Naive thymus-derived CD4-positive, alpha-beta T cell (primary cell): ENCODE data around the gene ZBTB26. TPM values are rescaled to one million over a fixed set of nuclear protein-coding genes. Genes with fewer than 3 reads are reported as not detected.

Source experiments
- ATAC-seq: fragments of 150-1000 bp; cut with Tn5 transposase; 2 replicates; pipeline ENCODE4 v1.10.0; 2021; ENCODE audit warnings: mild to moderate bottlenecking, moderate library complexity
- CTCF ChIA-PET: fragments of 350-600 bp; sonication (Branson Sonifier 250); formaldehyde crosslinking; loops from one replicate; lab custom pipeline; 2021; ENCODE audit warnings: antibody characterized with exemption; lab: Charles Lee
- POLR2A ChIA-PET: fragments of 350-600 bp; sonication (Branson Sonifier 250); formaldehyde crosslinking; loops from one replicate; lab custom pipeline; 2021; ENCODE audit warnings: antibody characterized with exemption, inconsistent platforms; lab: Charles Lee
- DNase-seq, 9 donors: peaks; one replicate each; pipeline versions ENCODE4 v3.0.0 to v3.0.0-alpha.2; 2020 to 2022; ENCODE audit warnings: mixed read lengths in 1 of 9
- H3K27ac ChIP-seq: one replicate; pipeline ENCODE4 v1.7.0; 2013; ENCODE audit warnings: mild to moderate bottlenecking, low read depth, low read length, moderate library complexity
- H3K27me3 ChIP-seq, 2 donors: one replicate each; pipeline ENCODE4 v1.7.0; 2013; ENCODE audit warnings: low read length in 2 of 2, mild to moderate bottlenecking in 2 of 2, moderate library complexity in 2 of 2; ENCODE audit not compliant: control insufficient read depth in 2 of 2, insufficient read depth in 2 of 2
- H3K36me3 ChIP-seq, 3 experiments: 1 replicate in 2 of 3; 2 replicates in 1 of 3; pipeline ENCODE4 v1.7.0; 2013; ENCODE audit warnings: low read length in 3 of 3, mild to moderate bottlenecking in 3 of 3, moderate library complexity in 1 of 3; ENCODE audit not compliant: insufficient read depth in 3 of 3, control insufficient read depth in 2 of 3
- H3K4me1 ChIP-seq, 2 donors: one replicate each; pipeline ENCODE4 v1.7.0; 2013; ENCODE audit warnings: low read length in 2 of 2, mild to moderate bottlenecking in 2 of 2, moderate library complexity in 1 of 2; ENCODE audit not compliant: control insufficient read depth in 2 of 2, insufficient read depth in 2 of 2
- H3K4me3 ChIP-seq: 2 replicates; pipeline ENCODE4 v1.7.0; 2013; ENCODE audit warnings: mild to moderate bottlenecking, low read length
- H3K9me3 ChIP-seq, 3 experiments: 1 replicate in 2 of 3; 2 replicates in 1 of 3; pipeline ENCODE4 v1.7.0; 2013; ENCODE audit warnings: low read length in 3 of 3; ENCODE audit not compliant: control insufficient read depth in 2 of 3
- H3K27ac Mint-ChIP-seq, 9 donors: one replicate each; pipeline ENCODE4 v1.8.0; 2020 to 2022; ENCODE audit warnings: mixed read lengths in 9 of 9, mild to moderate bottlenecking in 8 of 9, moderate library complexity in 5 of 9, inconsistent platforms in 2 of 9
- H3K27me3 Mint-ChIP-seq, 5 donors: one replicate each; pipeline ENCODE4 v1.8.0; 2021 to 2022; ENCODE audit warnings: mixed read lengths in 5 of 5, mild to moderate bottlenecking in 1 of 5
- H3K36me3 Mint-ChIP-seq, 5 donors: one replicate each; pipeline ENCODE4 v1.8.0; 2020 to 2022; ENCODE audit warnings: mixed read lengths in 5 of 5, mild to moderate bottlenecking in 3 of 5, inconsistent platforms in 1 of 5
- H3K4me1 Mint-ChIP-seq, 7 donors: one replicate each; pipeline ENCODE4 v1.8.0; 2020 to 2022; ENCODE audit warnings: mixed read lengths in 7 of 7, mild to moderate bottlenecking in 3 of 7, inconsistent platforms in 1 of 7
- H3K4me3 Mint-ChIP-seq, 10 donors: one replicate each; pipeline ENCODE4 v1.8.0; 2020 to 2022; ENCODE audit warnings: mild to moderate bottlenecking in 10 of 10, mixed read lengths in 10 of 10, moderate library complexity in 6 of 10, inconsistent platforms in 2 of 10
- H3K9me3 Mint-ChIP-seq, 11 donors: one replicate each; pipeline ENCODE4 v1.8.0; 2020 to 2022; ENCODE audit warnings: mixed read lengths in 11 of 11, mild to moderate bottlenecking in 4 of 11, inconsistent platforms in 1 of 11, moderate library complexity in 1 of 11
- intact Hi-C, 2 donors: fragments of 100-400 bp; cut with micrococcal nuclease; formaldehyde crosslinking; loops; one replicate each; pipeline ENCODE4 v1.15.1; 2023
- polyA plus RNA-seq, 2 donors: library from polyadenylated mRNA; unstranded; fragments of 300-500 nt; fragmentation: Illumina TruSeq; gene quantifications; one replicate each; pipeline ENCODE4 v1.2.3, GENCODE V29; 2021
- total RNA-seq, 6 experiments: library from RNA in 5 of 6; stranded (reverse) in 5 of 6; gene quantifications; 1 replicate in 5 of 6; 2 replicates in 1 of 6; pipeline ENCODE4 v1.2.3 and lab custom pipeline; 2021 to 2026

Gene ZBTB26, protein sequence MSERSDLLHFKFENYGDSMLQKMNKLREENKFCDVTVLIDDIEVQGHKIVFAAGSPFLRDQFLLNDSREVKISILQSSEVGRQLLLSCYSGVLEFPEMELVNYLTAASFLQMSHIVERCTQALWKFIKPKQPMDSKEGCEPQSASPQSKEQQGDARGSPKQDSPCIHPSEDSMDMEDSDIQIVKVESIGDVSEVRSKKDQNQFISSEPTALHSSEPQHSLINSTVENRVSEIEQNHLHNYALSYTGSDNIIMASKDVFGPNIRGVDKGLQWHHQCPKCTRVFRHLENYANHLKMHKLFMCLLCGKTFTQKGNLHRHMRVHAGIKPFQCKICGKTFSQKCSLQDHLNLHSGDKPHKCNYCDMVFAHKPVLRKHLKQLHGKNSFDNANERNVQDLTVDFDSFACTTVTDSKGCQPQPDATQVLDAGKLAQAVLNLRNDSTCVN
- 10 to 100 TPM in 2 of 5 experiments, 1 to 10 TPM in 3; 4.6 to 11.0 (median 8.6) TPM for total RNA-seq
- polyA plus RNA-seq: 1 to 10 TPM; 1.1 to 1.2 TPM
- 7.0 reads per million, percentile 29 among the genes with 10 or more reads in this experiment for total RNA-seq (lab: John Stamatoyannopoulos, UW)

DNA sequence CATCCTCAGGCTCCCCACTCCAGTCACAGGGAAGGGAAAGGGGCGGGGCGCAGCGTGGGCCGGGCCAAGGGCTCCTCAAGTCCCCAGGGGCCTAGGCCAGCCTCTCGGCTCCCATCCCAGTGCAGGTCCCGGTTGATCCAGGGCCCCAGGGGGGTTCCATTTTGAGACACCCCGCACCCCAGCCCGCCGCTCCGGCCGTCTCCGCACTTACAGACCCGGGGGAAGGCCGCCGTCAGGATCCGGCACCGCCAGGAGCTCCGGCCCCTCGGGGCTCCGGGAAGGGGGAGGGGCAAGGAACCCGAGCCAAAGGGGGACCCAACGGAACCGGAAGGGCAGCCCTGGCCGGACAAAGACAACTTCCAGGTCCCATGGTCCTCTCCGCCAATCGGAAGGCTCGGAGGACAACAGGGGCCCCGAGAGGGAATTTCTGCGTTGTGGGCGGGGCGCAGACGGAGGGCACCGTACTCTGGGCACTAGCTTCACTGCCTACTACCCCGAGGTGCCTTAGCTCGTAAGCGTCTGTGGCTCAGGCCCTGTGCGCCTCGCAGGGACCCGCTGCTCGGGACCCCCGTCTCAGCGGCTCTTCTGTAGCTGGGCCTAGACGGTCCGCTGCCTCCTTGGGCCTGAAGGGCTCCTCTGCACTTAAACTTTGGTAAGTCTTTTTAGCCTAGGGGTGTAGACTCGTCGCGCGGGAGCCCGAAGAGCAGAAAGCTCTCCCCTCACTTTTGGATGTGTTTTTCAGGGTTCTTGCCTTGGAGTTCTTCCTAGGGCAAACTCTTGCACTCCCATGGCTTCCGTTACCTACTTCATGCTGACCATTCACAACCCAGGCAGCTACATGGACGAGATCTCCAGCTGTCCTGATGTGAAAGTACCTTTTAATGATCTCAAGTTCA is at the start of gene ZBTB26:
ZBTB26 (minus strand) TSS at position 287 of the 896 bp plus-strand sequence. CDS start 11,578 bp downstream, outside the sequence.
- peak within 1 kb of the TSS in 5 of 9 donors; percentile 86 to 97 (median 97) for H3K27ac Mint-ChIP-seq
- ATAC-seq: peak; percentile 99
- Histone ChIP-seq H3K27me3 (no peaks in the 10 kb centered on the region), H3K36me3 (peaks cover 0 to 11% (median 0%) of the 10 kb centered on the region in 3 experiments), H3K4me1 (peaks cover 8 to 11% of the 10 kb centered on the region in 2 donors), H3K9me3 (no peaks in the 10 kb centered on the region), H3K4me3 (peak within 1 kb of the TSS; percentile 75), H3K27ac (peak within 1 kb of the TSS; percentile 94)
- CTCF ChIA-PET: interaction anchor here (1.0 kb wide), 1 partner anchor 26 kb away, joined by 3 read pairs; the partner anchor contains the start of gene RC3H2
- peak; percentile 74 to 90 (median 80) for DNase-seq
- H3K9me3 Mint-ChIP-seq: peaks cover 0 to 1% (median 0%) of the 10 kb centered on the region in 11 donors
- peak within 1 kb of the TSS in 1 of 10 donors; percentile 99 for H3K4me3 Mint-ChIP-seq
- intact Hi-C loops: loop anchor here (1.0 kb wide), 3 partner anchors 9 to 26 kb away; partner anchors contain the start of genes RC3H2 (in 2 of the 2) and ZBTB6 (in 2 of the 2)
- POLR2A ChIA-PET: interaction anchor here (0.7 to 3.5 kb wide), 7 partner anchors 9 to 96 kb away, joined by 3 to 29 read pairs (median 4); partner anchors contain the start of genes RABGAP1, RC3H2 and ZBTB6
- H3K27me3 Mint-ChIP-seq: no peaks in the 10 kb centered on the region
- peaks cover 20 to 39% (median 30%) of the 10 kb centered on the region in 7 donors for H3K4me1 Mint-ChIP-seq
- H3K36me3 Mint-ChIP-seq: peaks cover 0 to 7% (median 3%) of the 10 kb centered on the region in 5 donors

DNA sequence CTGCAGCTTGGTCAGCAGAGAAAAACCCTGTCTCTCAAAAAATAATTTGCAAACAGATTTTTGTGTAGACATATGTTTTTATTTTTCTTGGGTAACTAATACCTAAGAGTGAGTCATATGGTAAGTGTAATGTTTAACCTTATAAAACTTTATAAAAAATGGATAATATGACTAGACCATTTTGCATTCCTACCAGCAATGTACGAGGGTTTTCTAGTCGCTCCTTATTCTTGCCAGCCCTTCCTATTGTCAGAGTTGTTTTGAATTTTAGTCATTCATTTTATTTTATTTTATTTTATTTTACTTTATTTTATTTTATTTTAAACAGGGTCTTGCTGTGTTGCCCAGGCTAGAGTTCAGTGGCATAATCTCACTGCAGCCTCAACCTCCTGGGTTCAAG is 47.3 kb upstream of the ZBTB26 start:
- H3K9me3 ChIP-seq: no peaks in the 10 kb centered on the region
- intact Hi-C loops: no loop called here
- Mint-ChIP-seq H3K9me3 (no peaks in the 10 kb centered on the region), H3K36me3 (peaks cover 0 to 21% (median 6%) of the 10 kb centered on the region in 5 donors), H3K4me3 (no peak overlapping the region), H3K27ac (no peak overlapping the region), H3K4me1 (peaks cover 0 to 17% (median 6%) of the 10 kb centered on the region in 7 donors), H3K27me3 (no peaks in the 10 kb centered on the region)
- H3K36me3 ChIP-seq: no peaks in the 10 kb centered on the region
- ChIA-PET POLR2A (no interaction called here), CTCF (no interaction called here)
- H3K27ac ChIP-seq: no peak overlapping the region
- no peaks in the 10 kb centered on the region for H3K4me1 ChIP-seq
- no peak overlapping the region for H3K4me3 ChIP-seq
- no peaks in the 10 kb centered on the region for H3K27me3 ChIP-seq
- ATAC-seq (no peak), DNase-seq (no peak)

DNA sequence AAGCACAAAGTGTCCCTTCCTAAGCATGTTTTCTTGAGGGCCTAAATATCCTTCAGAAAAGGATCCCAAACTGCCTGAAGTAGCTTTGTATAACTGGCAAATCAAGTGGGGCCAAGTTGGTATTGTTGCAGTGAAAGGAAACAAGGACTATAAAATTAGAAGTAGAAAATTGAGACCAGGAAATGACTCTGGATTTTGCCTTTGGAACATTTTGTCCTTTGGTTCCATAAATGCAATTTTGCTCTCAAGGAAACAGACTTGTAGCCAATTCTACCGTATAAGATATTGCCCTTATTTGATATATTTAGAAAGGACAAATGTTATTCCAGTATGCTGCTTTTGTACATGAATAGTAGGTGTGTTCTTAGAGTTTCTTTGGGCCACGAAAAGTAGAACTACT is 43.9 kb upstream of the ZBTB26 start:
- Mint-ChIP-seq H3K36me3 (peaks cover 0 to 38% (median 15%) of the 10 kb centered on the region in 5 donors), H3K4me1 (peaks cover 0 to 13% (median 6%) of the 10 kb centered on the region in 7 donors), H3K27me3 (no peaks in the 10 kb centered on the region), H3K9me3 (no peaks in the 10 kb centered on the region), H3K4me3 (no peak overlapping the region), H3K27ac (no peak overlapping the region)
- no peaks in the 10 kb centered on the region for H3K9me3 ChIP-seq
- intact Hi-C loops: no loop called here
- DNase-seq: no peak
- no peak overlapping the region for H3K27ac ChIP-seq
- CTCF ChIA-PET: no interaction called here
- peaks cover 0 to 16% (median 0%) of the 10 kb centered on the region in 3 experiments for H3K36me3 ChIP-seq
- H3K4me1 ChIP-seq: no peaks in the 10 kb centered on the region
- no peaks in the 10 kb centered on the region for H3K27me3 ChIP-seq
- no peak overlapping the region for H3K4me3 ChIP-seq
- ATAC-seq: no peak
- POLR2A ChIA-PET: no interaction called here

GRCh38 chr9:122961139-122961538 is 29.8 kb upstream of the ZBTB26 start:
- Mint-ChIP-seq H3K27me3 (no peaks in the 10 kb centered on the region), H3K36me3 (peaks cover 11 to 65% (median 51%) of the 10 kb centered on the region in 5 donors), H3K27ac (no peak overlapping the region), H3K4me3 (no peak overlapping the region), H3K9me3 (peaks cover 0 to 8% (median 0%) of the 10 kb centered on the region in 11 donors), H3K4me1 (peaks cover 0 to 4% (median 0%) of the 10 kb centered on the region in 7 donors)
- H3K27ac ChIP-seq: no peak overlapping the region
- H3K9me3 ChIP-seq: no peaks in the 10 kb centered on the region
- POLR2A ChIA-PET: interaction anchor here (1.2 kb wide), 1 partner anchor 20 kb away, joined by 3 read pairs; the partner anchor contains the start of gene RABGAP1
- CTCF ChIA-PET: interaction anchor here (0.6 kb wide), 1 partner anchor 11 kb away, joined by 3 read pairs; no protein-coding TSS in a partner anchor
- no peaks in the 10 kb centered on the region for H3K4me1 ChIP-seq
- no peaks in the 10 kb centered on the region for H3K27me3 ChIP-seq
- H3K4me3 ChIP-seq: no peak overlapping the region
- DNase-seq (no peak), ATAC-seq (no peak)
- peaks cover 0 to 4% (median 4%) of the 10 kb centered on the region in 3 experiments for H3K36me3 ChIP-seq
- intact Hi-C loops: no loop called here

DNA sequence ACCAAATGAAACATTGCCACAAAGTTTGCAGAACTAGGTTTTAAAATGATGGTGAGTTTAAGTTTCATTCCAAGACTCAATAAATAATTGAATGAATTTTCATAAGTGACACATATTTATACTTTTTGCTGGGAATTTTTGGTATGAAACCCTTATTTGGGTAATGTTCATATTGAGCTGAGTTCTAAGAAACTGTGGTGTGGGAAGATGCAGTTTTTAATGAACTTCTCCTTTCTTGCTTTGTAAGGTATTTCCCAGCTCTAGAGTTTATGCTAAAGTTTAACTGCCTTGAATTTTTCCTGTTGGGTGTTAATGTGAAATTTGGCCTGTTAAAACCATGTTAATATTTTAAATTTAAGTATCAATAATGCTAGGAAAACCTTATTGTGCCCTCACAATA is 24.6 kb upstream of the ZBTB26 start:
- Histone ChIP-seq H3K4me3 (no peak overlapping the region), H3K27me3 (no peaks in the 10 kb centered on the region), H3K9me3 (no peaks in the 10 kb centered on the region), H3K36me3 (peaks cover 0 to 4% (median under 1%) of the 10 kb centered on the region in 3 experiments), H3K27ac (no peak overlapping the region), H3K4me1 (no peaks in the 10 kb centered on the region)
- peaks cover 6 to 43% (median 35%) of the 10 kb centered on the region in 5 donors for H3K36me3 Mint-ChIP-seq
- H3K27me3 Mint-ChIP-seq: no peaks in the 10 kb centered on the region
- DNase-seq (no peak), ATAC-seq (no peak)
- no peak overlapping the region for H3K4me3 Mint-ChIP-seq
- POLR2A ChIA-PET: interaction anchor here (1.4 kb wide), 1 partner anchor 15 kb away, joined by 4 read pairs; no protein-coding TSS in a partner anchor
- peaks cover 1 to 31% (median 17%) of the 10 kb centered on the region in 7 donors for H3K4me1 Mint-ChIP-seq
- CTCF ChIA-PET: no interaction called here
- H3K9me3 Mint-ChIP-seq: peaks cover 0 to 8% (median 0%) of the 10 kb centered on the region in 11 donors
- intact Hi-C loops: no loop called here
- no peak overlapping the region for H3K27ac Mint-ChIP-seq

GRCh38 chr9:122954253-122954691 is 23.0 kb upstream of the ZBTB26 start:
- ChIA-PET POLR2A (interaction anchor here (0.6 kb wide), 1 partner anchor 41 kb away, joined by 3 read pairs; no protein-coding TSS in a partner anchor), CTCF (no interaction called here)

More at GRCh38 chr9:122954253-122954691, 23.0 kb upstream of the ZBTB26 start:
- Mint-ChIP-seq H3K27me3 (no peaks in the 10 kb centered on the region), H3K4me3 (no peak overlapping the region), H3K4me1 (peaks cover 6 to 45% (median 32%) of the 10 kb centered on the region in 7 donors), H3K9me3 (peaks cover 0 to 4% (median 0%) of the 10 kb centered on the region in 11 donors), H3K36me3 (peaks cover 0 to 27% (median 24%) of the 10 kb centered on the region in 5 donors), H3K27ac (no peak overlapping the region)
- H3K27ac ChIP-seq: no peak overlapping the region
- H3K4me1 ChIP-seq: no peaks in the 10 kb centered on the region
- ATAC-seq (no peak), DNase-seq (no peak)
- H3K27me3 ChIP-seq: no peaks in the 10 kb centered on the region
- H3K9me3 ChIP-seq: no peaks in the 10 kb centered on the region
- no peak overlapping the region for H3K4me3 ChIP-seq
- H3K36me3 ChIP-seq: no peaks in the 10 kb centered on the region
- intact Hi-C loops: no loop called here
